GM03348 (cell line): Measurements from ENCODE around the gene SMIM9.
"Not testable (repeated sequence)": the region's sequence is repeated elsewhere in the genome, so short reads cannot be mapped to it uniquely, and the experiment has no call there.

Experiments used
- DNase-seq: peaks from one replicate; pipeline ENCODE4 v3.0.0; 2012; ENCODE audit warnings: low spot score

The SMIM9 gene

DNA sequence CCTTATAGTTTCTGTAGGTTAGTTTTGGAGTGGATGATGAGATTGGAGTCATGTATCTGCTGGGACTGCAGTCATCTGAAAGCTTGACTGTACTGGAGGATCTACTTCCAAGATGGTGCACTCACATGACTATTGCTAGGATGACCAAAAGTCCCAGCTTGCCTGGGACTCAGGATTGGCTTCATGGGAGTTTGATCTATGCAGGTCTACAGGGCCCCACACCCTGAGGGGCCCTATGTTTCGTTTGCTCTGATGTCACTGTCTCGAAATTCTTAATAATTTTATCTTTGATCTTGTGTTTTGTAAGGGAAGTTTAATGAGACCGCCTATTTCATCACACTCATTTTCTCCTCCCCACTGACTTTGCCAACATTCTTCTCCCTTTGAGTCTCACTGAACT is at the start of gene SMIM9:
Gene SMIM9 (minus strand): TSS at position 101 of the 400 bp plus-strand sequence. CDS start 3,806 bp downstream, outside the sequence.
- DNase-seq: no peak

DNA sequence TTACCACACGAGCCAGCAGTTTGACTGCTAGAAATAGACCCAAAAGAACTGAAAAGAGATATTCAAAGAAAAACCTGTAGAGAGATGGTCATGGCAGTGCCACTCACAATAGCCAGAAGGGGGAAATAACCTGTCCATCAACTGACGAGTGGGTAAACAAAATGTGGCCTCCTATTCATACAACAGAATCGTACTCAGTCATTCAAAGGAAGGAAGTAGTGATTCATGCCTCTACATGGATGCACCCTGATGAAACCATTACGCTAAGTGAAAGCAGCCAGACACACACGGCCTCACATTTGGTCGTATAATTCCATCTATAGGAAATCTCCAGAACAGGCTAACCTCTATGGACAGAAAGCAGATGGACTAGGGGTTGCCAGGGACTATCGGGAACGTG is 49.6 kb upstream of the SMIM9 start:
- DNase-seq: not testable (repeated sequence)

DNA sequence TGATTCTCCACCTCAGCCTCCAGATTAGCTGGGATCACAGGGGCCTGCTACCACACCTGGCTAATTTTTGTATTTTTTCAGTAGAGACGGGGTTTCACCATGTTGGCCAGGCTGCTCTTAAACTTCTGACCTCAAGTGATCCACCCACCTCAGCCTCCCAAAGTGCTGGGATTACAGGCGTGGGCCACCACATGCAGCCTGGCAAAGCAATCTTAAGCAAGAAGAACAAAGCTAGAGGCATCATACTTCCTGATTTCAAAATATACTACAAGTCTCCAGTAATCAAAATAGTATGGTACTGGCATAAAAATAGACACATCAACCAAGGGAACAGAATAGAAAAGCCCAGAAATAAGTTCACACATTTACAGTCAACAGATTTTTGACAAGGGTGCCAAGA is 38.9 kb upstream of the SMIM9 start:
- no peak for DNase-seq

DNA sequence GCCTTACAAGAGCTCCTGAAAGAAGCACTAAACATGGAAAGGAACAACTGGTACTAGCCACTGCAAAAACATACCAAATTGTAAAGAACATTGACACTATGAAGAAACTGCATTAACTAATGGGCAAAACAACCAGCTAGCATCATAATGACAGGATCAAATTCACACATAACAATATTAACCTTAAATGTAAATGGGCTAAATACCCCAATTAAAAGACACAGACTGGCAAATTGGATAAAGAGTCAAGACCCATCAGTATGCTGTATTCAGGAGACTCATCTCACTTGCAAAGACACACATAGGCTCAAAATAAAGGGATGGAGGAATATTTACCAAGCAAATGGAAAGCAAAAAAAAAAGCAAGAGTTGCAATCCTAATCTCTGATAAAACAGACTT is 34.1 kb upstream of the SMIM9 start:
- not testable (repeated sequence) for DNase-seq

DNA sequence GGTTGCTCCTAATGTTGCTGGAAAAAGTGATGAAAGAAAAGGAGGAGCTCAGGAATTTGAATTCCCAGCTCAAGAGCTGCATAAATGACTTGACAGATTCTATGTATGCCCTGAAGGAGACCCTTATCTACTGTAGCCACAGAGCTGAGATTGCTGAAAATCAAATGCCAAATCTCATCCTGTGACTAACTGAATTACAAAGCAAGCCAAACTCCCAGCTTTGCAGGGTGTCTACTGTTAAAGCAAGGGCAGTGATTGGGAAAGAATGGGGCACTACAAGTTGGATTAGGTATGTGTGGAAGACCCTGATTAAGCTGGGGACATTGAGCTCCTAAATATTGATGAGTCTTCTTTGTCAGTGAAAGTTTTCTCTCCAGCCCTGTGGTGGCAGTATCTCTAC is 20.8 kb upstream of the SMIM9 start:
- DNase-seq: no peak

DNA sequence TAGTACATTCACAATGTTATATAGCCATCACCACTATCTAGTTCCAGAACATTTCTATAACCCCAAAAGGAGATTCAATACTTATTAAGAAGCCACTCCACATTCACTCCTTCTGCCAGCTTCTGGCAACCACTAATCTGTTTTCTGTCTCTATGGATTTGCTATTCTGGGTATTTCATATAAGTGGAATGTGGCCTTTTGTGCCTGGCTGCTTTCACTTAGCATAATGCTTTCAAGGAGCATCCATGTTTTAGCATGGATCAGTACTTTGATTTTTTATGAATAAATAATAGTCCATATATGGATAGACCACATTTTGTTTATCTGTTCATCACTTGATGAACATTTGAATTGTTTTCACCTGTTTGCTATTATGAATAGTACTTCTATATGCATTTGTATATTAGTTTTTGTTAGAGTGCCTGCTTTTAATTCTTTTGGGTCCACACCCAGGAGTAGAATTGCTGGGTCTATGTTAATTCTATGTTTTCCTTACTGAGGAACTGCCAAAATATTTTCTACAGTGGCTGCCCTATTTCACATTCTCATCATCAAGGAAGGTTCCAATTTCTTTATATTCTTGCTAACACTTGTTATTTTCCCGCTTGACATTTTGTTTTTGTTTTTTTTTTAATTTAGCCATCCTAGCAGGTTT is 16.6 kb upstream of the SMIM9 start:
- DNase-seq: no peak

DNA sequence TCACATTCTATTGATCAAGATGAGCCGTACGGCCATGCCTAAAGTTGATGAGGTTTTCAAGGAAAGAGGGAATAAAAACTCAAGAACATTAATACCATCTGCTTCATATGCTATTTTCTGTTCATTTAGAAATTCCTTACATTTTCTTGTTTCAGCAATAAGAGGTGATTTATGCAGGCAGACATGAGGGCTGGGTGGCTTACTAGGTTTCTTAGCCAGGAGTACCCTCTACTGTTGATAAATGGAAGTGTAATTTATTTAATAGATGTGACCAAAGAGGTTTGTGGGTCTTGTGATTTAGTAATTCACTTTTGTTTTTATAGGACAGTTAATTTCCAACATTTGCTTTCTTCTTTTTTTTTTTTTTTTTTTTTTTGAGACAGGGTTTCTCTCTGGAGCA is 6.4 kb upstream of the SMIM9 start:
- peak; percentile 56 for DNase-seq

DNA sequence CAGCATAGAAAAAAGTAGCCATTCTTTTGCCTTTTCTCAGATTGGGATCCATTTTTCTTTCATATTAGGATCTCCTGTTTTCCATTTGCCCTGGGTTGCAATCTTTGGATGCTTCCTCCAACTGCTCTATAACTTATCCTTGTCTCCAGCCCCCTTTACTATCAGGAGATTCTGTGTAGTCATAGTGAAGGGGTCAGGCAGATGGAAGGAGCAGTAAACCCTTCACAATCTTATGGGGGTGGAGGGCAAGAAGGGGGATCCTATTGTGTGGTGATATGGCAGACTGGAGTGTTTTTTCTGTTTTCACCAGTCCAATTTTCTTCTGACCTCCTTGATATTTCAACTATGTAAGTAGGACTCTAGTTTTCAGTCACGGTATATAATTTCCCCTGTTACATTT is 1.7 kb upstream of the SMIM9 start:
- no peak for DNase-seq

DNA sequence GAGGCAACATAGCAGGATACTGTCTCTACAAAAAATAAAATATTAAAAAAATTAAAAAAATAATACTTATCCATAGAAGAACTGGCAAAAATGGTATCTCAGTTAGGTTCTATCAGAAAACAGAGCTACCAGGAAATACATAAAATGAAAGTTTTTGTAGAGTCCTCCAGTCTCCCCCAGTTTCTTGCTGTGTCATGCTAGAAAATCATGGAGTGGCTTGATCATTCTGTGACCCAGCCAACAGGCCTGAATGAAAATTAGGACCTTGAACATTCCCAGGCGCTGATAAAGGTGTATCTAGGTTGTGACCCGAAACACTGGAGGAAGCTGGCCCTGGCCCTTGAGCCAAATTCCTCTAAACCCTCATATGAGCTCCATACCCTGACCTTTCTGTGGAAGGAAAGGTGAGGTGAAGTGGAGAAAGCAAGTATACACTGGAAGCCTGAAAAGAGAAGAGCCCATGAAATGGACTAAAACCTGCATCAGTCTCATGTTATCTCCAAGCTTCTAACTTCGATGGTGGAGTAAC is 652 bp downstream of the SMIM9 start:
- DNase-seq: no peak

DNA sequence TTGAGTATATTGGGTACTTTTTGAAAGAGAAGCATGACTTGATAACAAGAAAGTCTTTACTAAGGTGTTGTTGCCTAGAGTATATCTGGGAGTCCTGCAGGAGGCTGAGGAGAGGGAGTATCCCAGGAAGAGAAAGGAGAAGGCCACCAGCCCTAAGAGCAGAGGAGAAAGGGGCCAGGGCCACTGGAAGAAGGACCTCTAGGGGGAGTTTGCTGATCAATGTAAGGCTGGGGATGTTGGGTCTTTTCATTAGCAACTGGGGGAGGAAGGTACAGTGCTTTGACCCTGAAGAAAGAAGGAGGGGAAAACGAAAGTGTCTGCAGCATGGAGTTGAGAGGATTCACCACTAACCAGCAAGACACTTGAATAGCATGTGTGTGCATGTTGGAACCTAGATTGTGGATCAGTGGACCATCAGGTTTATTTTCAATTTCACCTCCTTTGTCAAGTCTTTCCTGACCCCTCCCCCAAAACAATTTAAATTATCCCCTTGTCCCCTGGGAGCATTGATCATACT is 4.5 kb downstream of the SMIM9 start:
- no peak for DNase-seq

DNA sequence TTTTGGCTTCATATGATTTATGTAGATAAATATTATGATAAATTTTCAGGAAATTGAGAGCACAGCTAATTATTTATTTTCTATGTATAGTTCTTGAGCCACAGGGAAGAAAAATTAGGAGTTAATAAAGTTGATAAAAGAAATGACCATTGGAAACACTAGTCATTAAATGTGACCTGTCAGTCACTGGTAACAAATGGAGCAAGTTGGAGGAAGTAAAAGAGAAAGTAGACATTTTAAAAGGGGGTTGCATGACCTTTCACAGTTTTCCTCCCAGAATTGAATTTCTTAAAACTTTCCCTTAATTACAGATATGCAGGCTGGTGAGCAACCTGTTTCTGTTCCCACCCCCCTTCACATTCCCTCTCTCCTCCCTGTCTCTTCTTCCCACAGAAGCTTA is 5.3 kb downstream of the SMIM9 start:
- no peak for DNase-seq

DNA sequence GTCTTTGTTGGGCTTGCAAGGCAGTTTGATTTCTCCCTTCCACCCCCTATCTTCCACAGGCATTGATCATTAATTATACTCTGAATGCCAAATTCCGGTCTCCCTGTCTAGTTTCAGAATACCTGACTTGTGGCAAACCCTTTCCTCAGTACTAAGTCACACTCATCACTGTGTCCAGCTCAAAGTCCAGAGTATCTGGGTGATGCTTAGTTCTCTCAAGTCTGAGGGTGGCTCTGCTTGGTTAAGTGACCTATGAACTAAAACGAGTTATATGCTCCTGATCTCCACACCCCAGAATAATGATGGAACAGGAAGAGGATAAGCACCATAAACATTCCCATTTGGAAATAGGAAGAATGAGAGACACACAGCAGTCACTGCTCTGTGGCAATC is 6.5 kb downstream of the SMIM9 start:
- DNase-seq: no peak

DNA sequence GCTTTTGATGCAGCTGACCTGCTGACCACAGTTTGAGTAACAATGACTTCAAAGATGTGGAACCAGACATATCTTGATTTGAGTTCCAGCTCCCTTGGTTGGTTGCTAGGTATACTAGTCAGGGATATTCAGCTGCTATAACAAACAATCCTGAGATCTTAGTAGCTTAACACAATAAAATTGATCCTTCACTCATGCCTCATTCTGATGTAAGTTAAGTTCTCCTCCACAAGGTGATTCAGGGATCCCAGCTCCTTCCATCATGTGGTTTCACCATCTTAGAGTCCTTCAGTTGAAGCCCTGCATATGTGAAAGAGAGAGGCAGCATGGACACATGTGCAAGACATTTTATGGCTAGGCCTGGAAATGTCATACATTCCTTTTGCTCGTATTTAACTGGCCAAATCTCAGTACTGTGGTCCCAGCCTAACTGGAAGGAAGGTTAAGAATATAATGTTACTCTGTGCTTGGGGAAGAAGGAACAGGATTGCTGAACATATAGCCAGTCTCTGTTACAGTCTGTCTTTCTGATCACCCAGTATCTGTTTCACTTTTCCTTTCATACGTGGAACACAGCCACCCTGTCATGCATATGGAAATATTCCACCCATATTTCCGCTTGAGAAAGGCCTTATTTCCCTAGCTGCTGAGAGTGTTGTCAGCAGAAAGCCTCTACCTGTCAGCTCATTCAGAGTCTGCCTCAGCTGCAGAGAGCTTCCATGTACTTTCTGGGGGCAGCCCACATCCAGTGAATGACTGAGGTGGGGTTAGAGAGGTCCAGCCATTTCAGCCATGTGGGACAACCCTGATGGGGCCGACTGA is 7.1 kb downstream of the SMIM9 start:
- DNase-seq: no peak

DNA sequence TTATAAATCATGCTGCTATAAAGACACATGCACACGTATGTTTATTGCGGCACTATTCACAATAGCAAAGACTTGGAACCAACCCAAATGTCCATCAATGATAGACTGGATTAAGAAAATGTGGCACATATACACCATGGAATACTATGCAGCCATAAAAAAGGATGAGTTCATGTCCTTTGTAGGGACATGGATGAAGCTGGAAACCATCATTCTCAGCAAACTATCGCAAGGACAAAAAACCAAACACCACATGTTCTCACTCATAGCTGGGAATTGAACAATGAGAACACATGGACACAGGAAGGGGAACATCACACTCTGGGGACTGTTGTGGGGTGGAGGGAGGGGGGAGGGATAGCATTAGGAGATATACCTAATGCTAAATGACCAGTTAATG is 8.9 kb downstream of the SMIM9 start:
- not testable (repeated sequence) for DNase-seq

DNA sequence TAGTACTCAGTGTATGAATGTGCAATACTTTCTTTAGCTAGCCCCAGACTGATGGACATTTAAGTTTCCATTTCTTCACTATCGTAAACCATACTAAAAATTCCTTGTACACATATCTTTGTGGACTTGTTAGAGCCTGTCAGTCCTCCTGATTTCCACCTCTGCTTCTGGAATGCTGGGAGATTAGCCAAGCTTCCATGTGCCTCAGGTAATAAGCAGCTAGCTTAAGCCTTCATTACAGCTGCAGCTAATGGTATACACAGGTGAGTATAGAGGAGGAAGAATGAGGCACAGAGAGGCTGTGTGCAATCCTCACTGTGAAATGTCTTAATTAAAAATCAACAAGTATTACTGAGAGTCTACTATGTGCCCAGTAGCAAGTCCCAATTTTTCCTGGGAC is 9.8 kb downstream of the SMIM9 start:
- no peak for DNase-seq

DNA sequence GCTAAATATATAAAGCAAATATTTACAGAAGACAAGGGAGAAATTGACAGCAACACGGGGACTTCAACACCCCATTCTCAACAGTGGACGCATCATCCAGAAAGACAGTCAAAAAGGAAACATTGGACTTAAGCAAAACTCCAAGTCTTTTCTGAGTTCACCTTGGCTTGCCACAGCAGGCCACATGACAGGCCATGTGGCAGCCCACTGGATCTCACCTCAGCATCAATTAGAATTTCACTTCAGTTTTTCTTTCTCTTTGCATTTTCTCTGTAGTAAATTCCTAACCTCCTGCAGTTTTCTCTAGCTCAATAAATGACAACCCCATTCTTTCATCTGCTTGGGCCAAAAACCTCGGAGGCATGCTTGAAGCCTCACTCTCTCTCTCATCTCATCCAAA is 12.4 kb downstream of the SMIM9 start:
- DNase-seq: no peak

DNA sequence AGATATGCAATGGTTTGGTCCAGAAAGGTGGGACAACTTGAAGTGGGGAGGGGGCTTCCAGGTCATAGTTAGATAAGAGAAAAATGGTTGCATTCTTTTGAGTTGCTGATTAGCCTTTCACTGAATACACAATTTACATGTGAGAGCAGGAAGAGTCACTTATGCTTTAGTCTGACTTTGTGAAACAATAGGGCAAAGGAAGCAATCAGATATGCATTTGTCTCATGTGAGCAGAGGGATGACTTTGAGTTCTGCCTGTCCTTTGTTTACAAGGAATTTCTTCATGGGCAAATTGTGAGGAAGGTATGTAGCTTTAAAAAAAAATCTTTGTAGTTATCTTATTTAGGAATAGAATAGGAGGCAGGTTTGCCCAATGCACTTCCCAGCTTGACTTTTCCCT is 12.9 kb downstream of the SMIM9 start:
- DNase-seq: no peak

DNA sequence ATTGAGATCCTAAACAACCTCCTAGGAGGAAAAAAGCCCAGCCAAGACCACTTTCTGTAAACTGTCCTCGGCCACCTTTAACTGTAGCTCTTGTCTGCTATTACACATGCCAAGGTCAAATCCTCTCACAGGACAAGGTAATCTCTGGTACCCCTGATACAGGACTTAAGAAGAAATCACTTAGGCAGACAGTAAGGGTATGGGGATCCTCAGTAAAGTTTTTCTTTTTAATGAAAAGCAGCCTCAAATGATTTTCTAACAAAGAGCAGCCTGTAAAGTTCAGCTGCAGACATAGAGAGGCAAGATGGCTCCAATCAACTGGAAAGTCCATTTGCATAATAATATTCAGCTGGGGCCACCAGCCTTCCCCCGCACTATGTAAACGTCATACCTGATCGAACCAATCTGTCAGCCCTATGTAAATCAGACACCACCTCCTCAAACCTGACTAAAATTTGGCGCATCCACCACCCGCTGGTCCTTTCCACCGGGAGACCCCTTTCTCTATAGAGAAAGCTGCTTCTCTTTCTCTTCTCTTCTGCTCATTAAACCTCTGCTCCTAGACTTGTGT is 14.6 kb downstream of the SMIM9 start:
- no peak for DNase-seq

DNA sequence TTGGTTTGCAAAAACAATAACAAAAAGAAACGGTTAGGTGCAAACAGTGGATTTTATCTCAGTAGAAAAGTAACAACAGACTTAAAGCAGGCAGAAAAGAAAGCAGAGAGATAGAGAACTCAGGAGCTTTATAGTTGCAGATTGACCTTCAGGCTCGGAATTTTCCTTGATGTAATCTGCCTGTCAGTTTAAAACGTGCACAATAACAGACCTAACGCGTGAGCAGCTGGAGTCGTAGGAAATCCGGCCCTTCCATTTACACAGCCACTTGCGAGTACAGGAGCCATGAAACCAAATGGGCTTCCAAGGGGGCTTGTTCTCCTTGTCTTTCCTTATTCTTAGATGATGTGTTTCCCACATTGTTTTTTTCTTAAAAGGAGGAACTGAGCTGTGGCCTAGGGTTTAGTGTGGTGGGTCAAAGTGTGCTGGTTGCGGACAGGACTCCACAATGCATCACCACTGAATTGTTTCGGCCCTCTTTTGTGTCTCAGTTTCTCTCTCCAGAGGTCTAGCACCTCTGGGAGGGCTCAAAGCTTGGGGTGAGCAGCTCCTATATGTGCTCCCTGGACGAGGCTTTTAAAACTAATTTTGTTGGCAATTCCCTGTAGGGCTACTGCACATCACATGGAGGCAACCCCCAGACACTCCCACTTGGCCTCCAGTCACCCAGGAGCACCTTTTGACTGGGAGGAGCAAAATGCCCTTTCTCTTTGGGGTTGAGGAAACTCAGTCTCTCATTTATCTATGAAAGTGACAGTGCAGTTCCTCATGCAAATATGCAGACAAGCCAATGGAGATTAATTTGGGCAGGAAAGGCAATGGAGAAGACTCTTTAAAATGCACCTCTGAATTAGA is 15.3 kb downstream of the SMIM9 start:
- DNase-seq: no peak

DNA sequence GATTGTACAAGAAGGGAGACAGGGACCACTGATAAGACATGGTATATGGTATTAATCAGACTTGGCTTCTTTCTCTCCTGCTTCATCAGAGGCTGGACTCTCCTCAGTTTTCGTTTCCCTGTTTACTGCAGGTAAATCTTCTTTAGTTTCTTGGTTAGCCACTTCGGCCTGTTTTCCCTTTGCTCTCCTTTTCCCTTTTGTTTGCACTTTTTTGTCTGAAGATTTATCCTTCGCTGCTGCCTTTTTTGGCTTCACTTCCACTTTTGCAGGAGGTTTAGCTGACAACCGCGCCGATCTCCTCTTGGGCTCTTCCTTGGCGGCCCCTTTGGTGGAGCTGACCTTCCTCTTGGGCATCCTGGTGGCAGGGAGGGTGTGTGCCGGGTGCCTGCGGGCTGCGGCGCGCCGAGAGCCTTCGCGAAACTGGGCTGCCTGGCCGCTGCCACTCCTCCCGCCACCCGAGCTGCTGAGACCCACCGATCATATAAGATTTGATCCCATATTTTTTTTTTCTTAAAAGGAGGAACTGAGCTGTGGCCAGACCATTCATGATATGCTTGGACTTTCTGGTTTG is 17.3 kb downstream of the SMIM9 start:
- DNase-seq: not testable (repeated sequence)

DNA sequence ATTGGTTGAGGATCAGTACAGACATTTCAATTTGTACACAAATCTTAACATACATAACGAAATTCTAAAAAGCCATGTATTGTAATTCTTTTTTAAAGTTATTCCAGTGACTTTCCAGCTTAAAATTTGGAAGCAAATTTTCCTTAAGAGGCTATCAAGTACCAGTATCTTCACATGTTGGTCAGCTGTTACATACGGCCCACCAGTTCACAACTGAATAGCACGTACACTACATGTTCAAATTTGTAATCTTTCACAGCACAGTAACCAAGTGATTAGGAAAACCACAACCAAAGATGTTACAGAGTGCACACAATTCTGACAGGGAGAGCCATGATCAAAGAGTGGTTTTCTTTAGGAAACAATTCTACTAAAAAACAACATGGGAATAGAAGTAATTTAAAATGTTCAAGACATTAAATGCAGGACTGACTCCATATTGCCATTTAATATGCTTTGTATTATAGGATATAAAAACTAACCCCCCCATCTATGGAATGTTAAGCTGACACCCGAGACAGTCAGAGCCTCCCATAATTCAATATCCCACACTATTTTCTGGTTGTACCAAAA is 18.1 kb downstream of the SMIM9 start:
- not testable (repeated sequence) for DNase-seq
